SKM-1 treated with dmso at 0.1 percent for 144 hours (cell line): ENCODE measurements around the gene ST6GALNAC2.
"Not testable (repeated sequence)": the region's sequence is repeated elsewhere in the genome, so short reads cannot be mapped to it uniquely, and the experiment has no call there.

Experiments
- DNase-seq: peaks from one replicate; lab custom pipeline; 2025; ENCODE audit not compliant: unreplicated experiment; lab: John Stamatoyannopoulos, UW

Gene ST6GALNAC2

GRCh38 chr17:76530095-76530723 lies 55.5 kb downstream of the ST6GALNAC2 start:
- no peak for DNase-seq

DNA sequence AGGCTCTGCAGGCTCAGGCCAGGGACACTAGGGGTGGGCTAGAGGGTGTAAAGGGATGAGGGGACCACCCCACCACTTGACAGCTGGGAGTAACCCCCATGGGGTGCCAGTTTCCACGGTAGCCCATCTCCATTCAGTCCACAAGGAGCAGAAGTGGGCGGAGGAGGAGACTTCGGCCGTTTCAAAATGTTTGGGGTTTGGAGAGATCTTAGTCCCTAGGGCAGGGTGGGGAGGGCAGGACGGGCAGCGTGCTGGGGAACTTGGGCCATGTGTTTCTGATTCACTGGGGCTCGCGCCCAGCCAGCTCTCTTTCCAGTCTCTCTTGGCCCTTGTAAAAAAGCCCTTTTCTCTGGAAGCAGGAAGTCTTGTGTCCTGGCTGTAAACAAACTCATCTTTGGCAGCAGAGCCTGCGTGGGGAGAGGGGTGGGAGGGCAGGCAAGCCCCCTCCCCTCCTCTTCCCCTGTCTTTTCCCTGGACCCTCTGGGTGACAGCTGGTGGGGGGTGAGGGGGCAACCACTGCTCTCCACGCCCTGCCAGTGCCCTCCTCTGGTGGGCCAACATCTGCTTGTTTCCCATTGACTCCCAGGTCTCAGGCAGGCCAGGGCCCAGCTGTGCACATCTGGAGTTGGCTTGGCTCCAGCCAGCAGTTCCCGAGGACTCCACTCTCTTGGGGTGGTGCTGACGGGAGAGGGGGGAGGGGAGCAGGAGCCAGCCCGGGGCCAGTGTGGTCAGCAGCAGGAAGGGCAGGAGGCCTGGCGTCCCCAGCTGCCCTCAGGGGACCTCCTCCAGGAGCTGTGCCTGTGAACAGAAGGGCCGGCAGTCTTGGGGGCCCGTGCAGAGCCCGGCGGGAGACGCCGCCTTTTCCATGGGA lies 56.2 kb downstream of the ST6GALNAC2 start:
- no peak for DNase-seq

DNA sequence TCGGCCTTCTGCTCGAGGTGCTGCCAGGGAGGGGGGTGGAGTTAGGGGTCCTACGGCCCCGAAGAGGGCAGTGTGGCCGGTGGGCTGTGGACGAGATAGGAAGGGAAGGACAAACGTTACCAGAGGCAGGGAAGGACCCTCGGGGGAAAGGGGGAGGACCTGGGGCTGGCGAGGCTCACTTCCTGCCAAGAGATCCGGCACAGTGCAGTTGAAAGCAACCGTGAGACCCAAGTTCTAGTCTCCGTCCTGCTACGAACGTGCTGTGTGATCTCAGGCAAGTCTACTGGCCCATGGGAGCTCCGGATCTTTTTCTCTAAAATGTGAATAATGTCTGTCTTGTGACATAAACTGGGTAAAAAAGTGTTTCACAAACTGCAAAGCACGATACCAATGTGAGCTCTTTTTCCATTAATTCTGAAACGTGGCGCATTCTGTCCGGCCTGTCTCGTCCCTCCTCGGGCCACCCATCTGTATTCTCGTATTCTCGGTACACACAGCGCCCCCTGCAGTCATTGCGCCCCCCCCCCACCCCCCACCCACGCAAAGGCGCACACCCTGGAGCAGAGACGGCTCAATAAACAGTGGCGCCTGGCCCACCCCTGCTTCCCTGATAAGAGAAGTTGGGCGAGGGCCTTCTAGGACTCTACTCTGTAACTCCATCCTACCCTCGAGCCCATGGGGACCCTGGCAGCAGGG lies 57.0 kb downstream of the ST6GALNAC2 start:
- DNase-seq, result no peak

DNA sequence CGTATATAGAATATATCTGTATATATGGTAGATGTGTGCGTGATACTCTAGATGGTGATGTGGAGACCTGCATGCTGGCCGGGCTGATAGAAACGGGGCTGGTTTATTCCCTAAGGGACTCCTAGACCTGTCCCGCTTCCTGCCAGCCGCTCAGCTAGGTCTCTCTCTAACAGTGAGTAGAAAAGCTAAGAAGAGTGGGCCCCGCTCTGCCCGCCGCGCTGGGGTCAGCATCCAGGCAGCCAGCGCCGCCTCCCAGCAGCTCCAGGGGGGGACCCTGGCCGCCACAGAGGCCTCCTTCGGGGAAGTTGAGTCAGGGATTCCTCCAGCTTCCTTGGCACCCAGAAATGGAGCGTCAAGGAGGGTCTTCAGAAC lies 57.5 kb downstream of the ST6GALNAC2 start:
- no peak for DNase-seq

DNA sequence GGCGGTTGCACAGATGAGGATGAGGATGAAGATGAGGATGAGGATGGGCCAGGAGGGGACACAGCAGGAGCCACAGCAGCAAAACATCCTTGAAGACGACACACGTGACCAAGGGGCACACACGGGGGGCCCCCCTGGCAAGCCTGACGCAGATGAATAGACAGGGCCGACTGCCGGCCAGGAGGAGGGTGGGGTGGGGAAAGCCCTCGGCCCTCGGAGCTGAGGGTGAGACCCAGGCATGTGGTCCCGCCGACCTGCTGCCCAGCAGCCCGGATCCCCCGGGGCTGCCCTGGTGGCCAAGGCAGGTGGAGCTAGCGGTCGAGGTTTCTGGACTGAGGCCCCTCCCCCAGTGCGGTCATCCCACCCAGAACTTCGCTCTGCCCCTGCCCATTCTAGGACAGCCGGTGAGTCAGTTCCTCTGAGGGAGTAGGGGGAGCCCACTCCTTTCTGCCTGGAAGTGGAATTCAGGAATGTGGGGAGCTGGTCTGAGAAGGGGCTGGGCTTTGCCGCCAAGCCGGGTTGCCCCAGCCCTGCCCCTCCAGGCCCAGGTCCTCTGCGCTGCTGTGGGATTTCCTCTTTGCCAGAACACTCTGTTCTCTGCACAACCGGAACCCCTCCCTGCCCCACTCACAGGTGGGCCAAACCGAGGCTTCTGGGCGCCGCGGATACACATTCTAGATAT lies 58.1 kb downstream of the ST6GALNAC2 start:
- no peak for DNase-seq

DNA sequence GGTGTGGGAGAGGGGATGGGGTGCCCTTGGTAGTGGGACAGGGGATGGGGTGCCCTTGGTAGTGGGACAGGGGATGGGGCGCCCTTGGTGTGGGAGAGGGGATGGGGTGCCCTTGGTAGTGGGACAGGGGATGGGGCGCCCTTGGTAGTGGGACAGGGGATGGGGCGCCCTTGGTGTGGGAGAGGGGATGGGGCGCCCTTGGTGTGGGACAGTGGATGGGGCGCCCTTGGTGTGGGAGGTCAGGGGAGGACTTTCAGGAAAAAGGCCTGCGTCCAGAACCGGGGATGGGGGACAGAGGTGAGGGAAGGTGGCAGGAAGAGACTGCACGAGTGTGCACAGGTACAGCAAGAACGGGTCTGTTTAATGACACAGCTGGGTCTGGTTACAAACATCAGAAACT lies 58.6 kb downstream of the ST6GALNAC2 start:
- DNase-seq, result not testable (repeated sequence)

DNA sequence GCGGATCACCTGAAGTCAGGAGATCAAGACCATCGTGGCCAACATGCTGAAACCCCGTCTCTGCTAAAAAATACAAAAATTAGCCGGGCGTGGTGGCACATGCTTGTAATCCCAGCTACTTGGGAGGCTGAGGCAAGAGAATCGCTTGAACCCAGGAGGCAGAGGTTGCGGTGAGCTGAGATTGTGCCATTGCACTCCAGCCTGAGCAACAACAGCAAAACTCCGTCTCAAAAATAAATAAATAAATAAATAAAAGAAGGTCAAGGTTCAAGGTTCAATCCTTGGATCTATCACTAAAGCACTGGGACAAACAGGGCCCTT lies 60.2 kb downstream of the ST6GALNAC2 start:
- DNase-seq, result not testable (repeated sequence)

DNA sequence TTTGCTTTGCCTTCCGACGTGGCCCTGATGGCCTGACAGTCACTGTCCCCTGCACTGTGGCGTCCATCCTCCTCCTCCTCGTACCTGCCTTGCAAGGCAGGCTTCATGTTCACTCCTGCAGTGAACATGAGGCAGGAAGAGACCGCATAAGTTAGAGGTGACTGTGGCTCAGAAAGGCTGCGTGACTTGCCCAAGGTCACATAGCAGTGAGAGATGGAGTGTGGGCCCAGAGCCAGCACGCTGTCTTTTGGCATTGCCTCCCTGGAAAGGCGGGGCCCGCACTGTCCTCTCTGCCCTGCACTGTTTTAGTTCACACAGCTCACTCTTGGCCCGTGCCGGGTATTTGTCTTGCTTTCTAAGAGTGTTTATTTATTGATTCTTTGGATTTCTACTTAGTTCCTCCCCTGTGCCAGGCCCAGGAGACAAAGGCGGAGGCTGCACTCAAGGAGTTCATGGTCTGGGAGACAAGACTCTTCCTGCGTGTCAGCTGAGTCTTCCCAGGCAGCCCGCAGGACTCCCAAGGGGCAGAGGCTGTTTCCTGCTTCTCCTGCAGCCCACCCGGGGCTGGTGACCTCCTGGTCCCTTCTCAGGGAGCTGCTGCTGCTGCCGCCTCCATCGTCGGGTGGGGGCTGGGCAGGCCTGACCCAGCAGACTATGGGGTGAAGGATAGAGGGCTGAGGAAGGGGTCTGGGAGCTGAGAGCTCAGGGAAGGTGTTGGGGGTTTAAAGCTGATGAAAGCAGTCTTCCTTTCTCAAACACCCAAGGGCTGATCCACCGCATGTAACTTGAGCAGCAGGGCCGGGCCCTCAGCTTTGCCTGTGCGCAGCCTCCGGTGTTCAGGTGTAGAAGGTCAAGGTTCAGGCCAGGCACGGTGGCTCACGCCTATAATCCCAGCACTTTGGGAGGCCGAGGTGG lies 60.8 kb downstream of the ST6GALNAC2 start:
- no peak for DNase-seq

GRCh38 chr17:76523084-76524037 lies 62.3 kb downstream of the ST6GALNAC2 start:
- peak; percentile 63 for DNase-seq

GRCh38 chr17:76521683-76522082 lies 64.0 kb downstream of the ST6GALNAC2 start:
- not testable (repeated sequence) for DNase-seq

GRCh38 chr17:76521262-76521661 lies 64.4 kb downstream of the ST6GALNAC2 start:
- no peak for DNase-seq

DNA sequence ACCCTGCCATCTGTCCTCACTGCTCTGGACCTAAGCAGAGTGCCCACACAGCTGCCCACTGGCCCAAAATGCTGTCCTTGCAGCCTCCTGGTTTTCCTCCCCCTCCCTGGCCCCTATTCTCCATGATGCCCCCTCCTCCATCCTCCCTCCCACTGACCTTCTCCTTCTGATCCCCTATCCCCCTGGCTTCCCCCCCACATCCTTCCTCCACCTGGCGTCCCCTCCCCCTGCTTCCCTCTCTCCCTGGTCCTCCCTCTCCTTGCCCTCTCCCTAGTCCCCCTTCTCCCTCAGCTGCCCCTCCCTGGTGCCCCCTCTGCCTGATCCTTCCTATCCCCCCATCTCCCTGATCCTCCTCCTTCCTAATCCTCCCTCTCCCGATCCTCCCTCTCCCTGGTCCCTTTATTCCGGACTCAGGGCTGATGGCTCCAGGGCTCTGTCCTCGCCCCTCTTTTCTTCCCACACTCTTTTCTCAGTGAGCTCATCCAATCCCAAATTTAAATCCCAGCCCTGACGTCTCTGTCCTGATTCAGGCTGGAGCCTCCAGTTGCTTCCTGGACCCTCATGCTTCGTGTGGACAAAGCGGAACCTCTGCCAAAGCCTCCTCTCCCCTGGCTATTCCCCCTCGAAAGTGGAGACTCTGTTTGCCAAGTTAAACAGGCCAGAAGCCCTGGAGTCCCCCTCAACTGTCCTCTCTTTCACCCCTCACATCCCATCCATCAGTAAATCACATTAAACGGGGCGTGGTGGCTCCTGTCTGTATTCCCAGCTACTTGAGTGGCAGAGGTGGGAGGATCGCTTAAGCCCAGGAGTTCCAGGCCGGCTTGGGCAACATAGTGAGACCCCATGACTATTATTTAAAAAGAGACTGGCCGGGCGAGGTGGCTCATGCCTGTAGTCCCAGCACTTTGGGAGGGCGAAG lies 66.4 kb downstream of the ST6GALNAC2 start:
- no peak for DNase-seq

- DNase-seq, result no peak
These were observed 68.0 kb downstream of the ST6GALNAC2 start for GRCh38 chr17:76517638-76518038.
